HTR-8/SVneo (cell line): ENCODE measurements around the gene NSD1.
"Not testable (repeated sequence)": the region's sequence is repeated elsewhere in the genome, so short reads cannot be mapped to it uniquely, and the experiment has no call there.

Source experiments
- DNase-seq: peaks from one replicate; pipeline ENCODE4 v3.0.0; 2011; ENCODE audit warnings: low spot score, mixed read lengths; ENCODE audit not compliant: insufficient read length
- FAIRE-seq: peaks from 2 replicates; lab custom pipeline; 2011; peaks lifted over from hg19 to GRCh38; lab: Jason Lieb, UNC

Gene NSD1

GRCh38 chr5:177222269-177222668 is 88.7 kb downstream of the NSD1 start:
- DNase-seq (no peak), FAIRE-seq (no peak)

- FAIRE-seq, result no peak
- no peak for DNase-seq
Observed at GRCh38 chr5:177225798-177226197, 92.2 kb downstream of the NSD1 start.

- DNase-seq (no peak), FAIRE-seq (no peak)
Observed at GRCh38 chr5:177226860-177227259, 93.3 kb downstream of the NSD1 start.

GRCh38 chr5:177228751-177229150 is 95.2 kb downstream of the NSD1 start:
- no peak for FAIRE-seq
- DNase-seq, result no peak

- FAIRE-seq, result no peak
- no peak for DNase-seq
Observed at GRCh38 chr5:177230660-177231059, 97.1 kb downstream of the NSD1 start.

GRCh38 chr5:177231479-177232250 is 98.1 kb downstream of the NSD1 start:
- DNase-seq (no peak), FAIRE-seq (no peak)

- DNase-seq, result no peak
- no peak for FAIRE-seq
Observed at GRCh38 chr5:177232358-177232757, 98.8 kb downstream of the NSD1 start.

GRCh38 chr5:177232761-177233160 is 99.2 kb downstream of the NSD1 start:
- DNase-seq (no peak), FAIRE-seq (no peak)

GRCh38 chr5:177233206-177233605 is 99.6 kb downstream of the NSD1 start:
- FAIRE-seq (no peak), DNase-seq (no peak)

GRCh38 chr5:177233802-177234201 is 100.2 kb downstream of the NSD1 start:
- FAIRE-seq (no peak), DNase-seq (no peak)

- DNase-seq (no peak), FAIRE-seq (no peak)
Observed at GRCh38 chr5:177234841-177235240, 101.3 kb downstream of the NSD1 start.

- DNase-seq, result no peak
- FAIRE-seq, result no peak
Observed at GRCh38 chr5:177241768-177242167, 108.2 kb downstream of the NSD1 start.

GRCh38 chr5:177242304-177242703 is 108.7 kb downstream of the NSD1 start:
- FAIRE-seq (no peak), DNase-seq (no peak)

GRCh38 chr5:177249761-177250537 is 116.4 kb downstream of the NSD1 start:
- DNase-seq, result no peak
- FAIRE-seq, result no peak

- FAIRE-seq (no peak), DNase-seq (no peak)
Observed at GRCh38 chr5:177253252-177253651, 119.7 kb downstream of the NSD1 start.

- no peak for DNase-seq
- no peak for FAIRE-seq
Observed at GRCh38 chr5:177256296-177256695, 122.7 kb downstream of the NSD1 start.

- DNase-seq, FAIRE-seq: not testable (repeated sequence)
Observed at GRCh38 chr5:177258711-177259110, 125.1 kb downstream of the NSD1 start.

GRCh38 chr5:177260961-177261360 is 127.4 kb downstream of the NSD1 start:
- FAIRE-seq (no peak), DNase-seq (no peak)

GRCh38 chr5:177261510-177261909 is 127.9 kb downstream of the NSD1 start:
- FAIRE-seq (no peak), DNase-seq (no peak)

GRCh38 chr5:177264178-177264577 is 130.6 kb downstream of the NSD1 start:
- DNase-seq (no peak), FAIRE-seq (no peak)

GRCh38 chr5:177265395-177265794 is 131.8 kb downstream of the NSD1 start:
- DNase-seq, result no peak
- no peak for FAIRE-seq
